Fibroblast of lung (primary cell): ENCODE data around the gene PRDX4. TPM values are rescaled to one million over a fixed set of nuclear protein-coding genes. Genes with fewer than 3 reads are reported as not detected.

Experiments
- DNase-seq, 2 donors: peaks; one replicate each; pipeline versions ENCODE4 v3.0.0 to v3.0.0-alpha.2; 2010; ENCODE audit warnings: low read depth in 2 of 2
- H2AFZ ChIP-seq: 2 replicates; pipeline ENCODE4 v1.5.1; 2012; ENCODE audit warnings: low read length, control low read depth, inconsistent platforms
- H3K27ac ChIP-seq: 2 replicates; pipeline ENCODE4 v1.5.1; 2011; ENCODE audit warnings: low read length, control low read depth; ENCODE audit not compliant: insufficient read depth
- H3K27me3 ChIP-seq: 2 replicates; pipeline ENCODE4 v1.5.1; 2011; ENCODE audit warnings: mild to moderate bottlenecking, low read length; ENCODE audit not compliant: control insufficient read depth, insufficient read depth
- H3K36me3 ChIP-seq: 2 replicates; pipeline ENCODE4 v1.5.1; 2011; ENCODE audit warnings: low read length; ENCODE audit not compliant: control insufficient read depth, insufficient read depth
- H3K4me1 ChIP-seq: 2 replicates; pipeline ENCODE4 v1.5.1; 2011; ENCODE audit warnings: low read length; ENCODE audit not compliant: control insufficient read depth, insufficient read depth; ENCODE audit errors: extremely low read depth
- H3K4me2 ChIP-seq: 2 replicates; pipeline ENCODE4 v1.5.1; 2011; ENCODE audit warnings: low read length, control low read depth; ENCODE audit not compliant: insufficient read depth; ENCODE audit errors: extremely low read depth
- H3K4me3 ChIP-seq, 4 experiments: fragments of 200-600 bp in 1 of 4; sonication (generic) in 1 of 4; replicated peaks in 1 of 4; 2 replicates each; pipeline ENCODE4 v1.5.1; 2011 to 2016; ENCODE audit warnings: low read length in 4 of 4, low read depth in 3 of 4, mild to moderate bottlenecking in 3 of 4, control low read depth in 2 of 4, inconsistent platforms in 1 of 4, mixed read lengths in 1 of 4; ENCODE audit not compliant: insufficient read depth in 1 of 4; ENCODE audit errors: control extremely low read depth in 1 of 4
- H3K79me2 ChIP-seq: 2 replicates; pipeline ENCODE4 v1.5.1; 2012; ENCODE audit warnings: mild to moderate bottlenecking, low read length, inconsistent platforms; ENCODE audit not compliant: control insufficient read depth, insufficient read depth
- H3K9ac ChIP-seq: 2 replicates; pipeline ENCODE4 v1.5.1; 2011; ENCODE audit warnings: mild to moderate bottlenecking, low read length, control low read depth; ENCODE audit not compliant: insufficient read depth
- H3K9me3 ChIP-seq: 2 replicates; pipeline ENCODE4 v1.5.1; 2012; ENCODE audit warnings: low read depth, low read length; ENCODE audit not compliant: control insufficient read depth, insufficient read depth
- H4K20me1 ChIP-seq: 2 replicates; pipeline ENCODE4 v1.5.1; 2011; ENCODE audit warnings: low read length; ENCODE audit not compliant: control insufficient read depth, insufficient read depth; ENCODE audit errors: extremely low read depth
- CTCF ChIP-seq, 2 donors: IDR thresholded peaks in 1 of 2; conservative IDR thresholded peaks in 1 of 2; 1 replicate in 1 of 2; 2 replicates in 1 of 2; pipeline ENCODE4 v1.5.1; 2011 to 2012; ENCODE audit warnings: low read length in 2 of 2, control low read depth in 1 of 2, inconsistent platforms in 1 of 2, low read depth in 1 of 2, mild to moderate bottlenecking in 1 of 2
- EZH2 ChIP-seq: IDR thresholded peaks from 2 replicates; pipeline ENCODE4 v1.5.1; 2012; ENCODE audit warnings: low read length, control low read depth, mild to moderate bottlenecking; ENCODE audit errors: missing control alignments
- polyA plus RNA-seq, 2 donors: library from polyadenylated mRNA; depleted of rRNA in 1 of 2; stranded (reverse) in 1 of 2; unstranded in 1 of 2; fragments of >200 nt; gene quantifications; 2 replicates each; pipeline ENCODE4 v1.2.1, GENCODE V29; 2011 to 2012; ENCODE audit warnings: missing spikeins in 1 of 2
- total RNA-seq: library from RNA; depleted of rRNA; stranded (reverse); fragments of >200 nt; gene quantifications from 2 replicates; pipeline ENCODE4 v1.2.1, GENCODE V29; 2014

PRDX4 gene
- total and polyA plus RNA-seq, 2 donors (not counting 1 experiment from before 2014, with no cell fraction given): 163 to 189 TPM

GRCh38 chrX:23731951-23732350, 64.7 kb downstream of the PRDX4 start:
- no peak for DNase-seq
- TF ChIP-seq CTCF (conservative IDR thresholded peaks at IDR 0.05 in 1 of 2, IDR thresholded peaks at IDR 0.05 in 1 of 2; ENCODE audit: low read depth in 1 of 2, low read length in 2 of 2) (no peak), EZH2 (no peak)
- Histone ChIP-seq H3K4me1 (no peaks in the 10 kb centered on the region), H2AFZ (no peak overlapping the region), H3K36me3 (no peaks in the 10 kb centered on the region), H3K27me3 (no peaks in the 10 kb centered on the region), H3K4me2 (no peak overlapping the region), H3K79me2 (peaks cover 22% of the 10 kb centered on the region), H3K27ac (no peak overlapping the region), H3K9me3 (no peaks in the 10 kb centered on the region), H3K4me3 (no peak overlapping the region), H4K20me1 (no peaks in the 10 kb centered on the region), H3K9ac (no peak overlapping the region)

- DNase-seq: no peak
- Histone ChIP-seq H3K4me1 (no peaks in the 10 kb centered on the region), H3K79me2 (peaks cover 28% of the 10 kb centered on the region), H3K27ac (no peak overlapping the region), H3K9ac (no peak overlapping the region), H4K20me1 (peaks cover 2% of the 10 kb centered on the region), H3K4me2 (no peak overlapping the region), H3K27me3 (no peaks in the 10 kb centered on the region), H3K9me3 (no peaks in the 10 kb centered on the region), H2AFZ (no peak overlapping the region), H3K36me3 (no peaks in the 10 kb centered on the region), H3K4me3 (no peak overlapping the region)
- TF ChIP-seq EZH2: no peak
- no peak for TF ChIP-seq CTCF (conservative IDR thresholded peaks at IDR 0.05 in 1 of 2, IDR thresholded peaks at IDR 0.05 in 1 of 2; ENCODE audit: low read depth in 1 of 2, low read length in 2 of 2)
Observed at GRCh38 chrX:23732704-23733103, 65.4 kb downstream of the PRDX4 start.

Other genes with a start within 250 kb of the PRDX4 start
- 33.1 and 42.3 TPM in 2 replicates for gene ACOT9, start 75.8 kb downstream of the PRDX4 start, total RNA-seq
- gene ACOT9, start 75.8 kb downstream of the PRDX4 start, polyA plus RNA-seq: 68.7 and 70.9 TPM in 2 replicates
- gene SAT1, start 115.7 kb downstream of the PRDX4 start, total RNA-seq: 148 TPM in 2 replicates
- gene SAT1, start 115.7 kb downstream of the PRDX4 start, polyA plus RNA-seq: 118 and 151 TPM in 2 replicates
- 6.2 and 8.1 TPM in 2 replicates for gene APOO, start 240.4 kb downstream of the PRDX4 start, total RNA-seq
- 16.5 and 17.0 TPM in 2 replicates for gene APOO, start 240.4 kb downstream of the PRDX4 start, polyA plus RNA-seq
- gene CXorf58, start 240.5 kb downstream of the PRDX4 start, total RNA-seq: not detected in 2 replicates
- gene CXorf58, start 240.5 kb downstream of the PRDX4 start, polyA plus RNA-seq: not detected in 2 replicates